Suprapubic skin (tissue), 4 donors: ENCODE measurements around the gene TRIM29. TPM values are rescaled to one million over a fixed set of nuclear protein-coding genes. Genes with fewer than 3 reads are reported as not detected.

Experiments used
- DNase-seq, 2 donors: peaks; one replicate each; pipeline ENCODE4 v3.0.0-alpha.2; 2019; ENCODE audit warnings: low spot score in 2 of 2
- H3K27ac ChIP-seq: fragments of 200-600 bp; sonication (generic); one replicate; pipeline ENCODE4 v1.5.1; 2019
- H3K27me3 ChIP-seq: fragments of 200-600 bp; sonication (generic); one replicate; pipeline ENCODE4 v1.5.1; 2019
- H3K36me3 ChIP-seq: fragments of 200-600 bp; sonication (generic); one replicate; pipeline ENCODE4 v1.5.1; 2019
- H3K4me1 ChIP-seq: fragments of 200-600 bp; sonication (generic); one replicate; pipeline ENCODE4 v1.5.1; 2019
- H3K4me3 ChIP-seq: fragments of 200-600 bp; sonication (generic); one replicate; pipeline ENCODE4 v1.5.1; 2019; ENCODE audit warnings: mild to moderate bottlenecking
- H3K9me3 ChIP-seq: fragments of 200-600 bp; sonication (generic); one replicate; pipeline ENCODE4 v1.5.1; 2019
- EP300 ChIP-seq: sonication (generic); formaldehyde crosslinking; IDR thresholded peaks from one replicate; pipeline ENCODE4 v1.6.1; 2017; ENCODE audit warnings: antibody characterized with exemption
- POLR2A ChIP-seq, 2 donors: fragments of 450-650 bp; IDR thresholded peaks; one replicate each; pipeline ENCODE4 v1.6.1; 2017; ENCODE audit warnings: antibody characterized with exemption in 2 of 2, mild to moderate bottlenecking in 2 of 2, moderate library complexity in 2 of 2
- POLR2AphosphoS5 ChIP-seq, 3 donors: sonication (generic); formaldehyde crosslinking; IDR thresholded peaks; one replicate each; pipeline ENCODE4 v1.6.1; 2017; ENCODE audit warnings: antibody characterized with exemption in 3 of 3
- WGBS: methylation state at CpG from one replicate; pipeline ENCODE4 v1.1.5; 2018; 5-methylcytosine and 5-hydroxymethylcytosine counted together
- total RNA-seq, 4 donors: library from RNA; depleted of rRNA; stranded (reverse); fragments of >200 nt; gene quantifications; one replicate each; pipeline ENCODE4 v1.1.0, GENCODE V29; 2016
- TF ChIP-seq, protein P1 (sequence below), 2 donors: fragments of 200-600 bp in 1 of 2; fragments of 450-650 bp in 1 of 2; sonication (generic) in 1 of 2; IDR thresholded peaks; one replicate each; pipeline ENCODE4 v1.5.1; 2016 to 2019; ENCODE audit warnings: antibody characterized with exemption in 2 of 2, mild to moderate bottlenecking in 1 of 2, moderate library complexity in 1 of 2

The TRIM29 gene
- total RNA-seq, 4 donors from 2014 or later = 1,248 to 1,527 (median 1,455) TPM

DNA sequence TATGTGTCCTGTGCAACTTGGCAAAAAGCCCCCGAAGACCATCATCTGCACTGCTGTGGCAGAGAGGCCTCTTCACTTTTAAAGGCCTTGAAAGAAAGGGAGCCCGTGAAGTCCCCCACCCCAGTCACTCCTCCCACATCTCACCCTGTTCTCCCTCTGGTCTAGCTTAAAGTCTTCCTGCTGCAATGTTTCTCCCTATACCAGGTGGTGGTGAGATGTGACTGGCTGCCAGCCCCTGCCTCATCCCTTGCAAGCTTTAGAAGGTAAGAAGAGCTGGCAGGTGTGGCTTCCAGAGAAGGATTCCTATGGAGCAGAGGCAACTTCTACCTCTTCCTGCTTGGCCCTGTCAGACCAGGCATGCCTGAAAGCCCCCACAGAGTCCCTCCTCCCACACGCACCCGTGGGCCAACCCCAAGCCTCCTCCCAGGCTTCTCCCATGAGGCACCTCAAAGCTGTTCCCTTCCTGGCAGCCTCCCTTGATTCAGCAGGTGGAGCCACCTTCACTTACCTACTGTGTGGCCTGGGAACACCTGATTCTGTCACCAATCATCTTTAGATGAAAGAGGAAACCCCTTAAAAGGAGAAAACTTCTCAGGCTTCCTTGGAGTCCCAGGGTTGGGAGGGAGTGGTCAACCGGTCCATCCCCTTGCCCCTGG lies 4.0 kb upstream of the TRIM29 start:
- peak in 1 of 2 donors; percentile 60 for DNase-seq
- TF ChIP-seq POLR2AphosphoS5 (IDR thresholded peaks at IDR 0.05) (no peak), POLR2A (IDR thresholded peaks at IDR 0.05) (no peak), EP300 (no peak)
- TF ChIP-seq, protein P1, sequence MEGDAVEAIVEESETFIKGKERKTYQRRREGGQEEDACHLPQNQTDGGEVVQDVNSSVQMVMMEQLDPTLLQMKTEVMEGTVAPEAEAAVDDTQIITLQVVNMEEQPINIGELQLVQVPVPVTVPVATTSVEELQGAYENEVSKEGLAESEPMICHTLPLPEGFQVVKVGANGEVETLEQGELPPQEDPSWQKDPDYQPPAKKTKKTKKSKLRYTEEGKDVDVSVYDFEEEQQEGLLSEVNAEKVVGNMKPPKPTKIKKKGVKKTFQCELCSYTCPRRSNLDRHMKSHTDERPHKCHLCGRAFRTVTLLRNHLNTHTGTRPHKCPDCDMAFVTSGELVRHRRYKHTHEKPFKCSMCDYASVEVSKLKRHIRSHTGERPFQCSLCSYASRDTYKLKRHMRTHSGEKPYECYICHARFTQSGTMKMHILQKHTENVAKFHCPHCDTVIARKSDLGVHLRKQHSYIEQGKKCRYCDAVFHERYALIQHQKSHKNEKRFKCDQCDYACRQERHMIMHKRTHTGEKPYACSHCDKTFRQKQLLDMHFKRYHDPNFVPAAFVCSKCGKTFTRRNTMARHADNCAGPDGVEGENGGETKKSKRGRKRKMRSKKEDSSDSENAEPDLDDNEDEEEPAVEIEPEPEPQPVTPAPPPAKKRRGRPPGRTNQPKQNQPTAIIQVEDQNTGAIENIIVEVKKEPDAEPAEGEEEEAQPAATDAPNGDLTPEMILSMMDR (IDR thresholded peaks at IDR 0.05) = no peak
- H3K27ac ChIP-seq = no peak overlapping the region
- H3K36me3 ChIP-seq = no peaks in the 10 kb centered on the region
- 59% methylated on average over 4 of the region's 5 CpGs for WGBS
- no peak overlapping the region for H3K4me3 ChIP-seq
- peaks cover 17% of the 10 kb centered on the region for H3K4me1 ChIP-seq
- H3K27me3 ChIP-seq = peaks cover 9% of the 10 kb centered on the region
- no peaks in the 10 kb centered on the region for H3K9me3 ChIP-seq

DNA sequence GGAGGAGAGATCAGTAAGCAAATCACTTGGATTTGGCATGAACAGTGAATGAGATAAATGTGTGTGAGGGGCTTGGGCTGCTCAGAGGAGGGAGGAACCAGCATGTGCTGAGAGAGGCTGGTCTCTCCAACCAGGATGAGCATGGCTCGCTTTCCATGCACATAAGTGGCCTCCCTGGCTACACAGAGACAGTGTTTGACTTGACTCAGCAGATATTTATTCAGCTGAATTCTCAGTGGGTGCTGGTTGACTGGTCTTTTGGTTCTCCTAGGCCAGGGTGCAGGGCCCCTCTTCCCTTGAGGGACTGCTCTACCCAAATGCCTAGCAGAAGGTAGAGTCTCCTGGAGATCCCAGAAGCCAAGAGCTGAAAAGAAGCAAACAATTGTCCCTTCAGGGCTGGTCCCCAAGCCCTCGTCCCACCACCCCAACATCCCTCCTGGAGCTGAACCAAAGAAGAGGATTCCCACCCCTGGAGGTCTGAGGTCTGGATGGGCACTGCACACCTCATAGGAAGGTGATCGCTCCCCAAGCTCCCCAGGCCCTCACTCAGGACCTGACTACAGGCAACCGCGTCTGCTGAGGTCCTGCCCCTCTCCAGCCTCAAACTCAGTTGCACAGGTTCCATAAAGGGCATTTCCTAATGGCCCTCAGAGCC lies 3.3 kb upstream of the TRIM29 start:
- TF ChIP-seq POLR2A (IDR thresholded peaks at IDR 0.05) = no peak
- H3K4me1 ChIP-seq = peaks cover 14% of the 10 kb centered on the region
- no peak overlapping the region for H3K4me3 ChIP-seq
- WGBS = 75% methylated on average over 5 of the region's 5 CpGs
- H3K27ac ChIP-seq = no peak overlapping the region
- no peaks in the 10 kb centered on the region for H3K36me3 ChIP-seq
- no peaks in the 10 kb centered on the region for H3K9me3 ChIP-seq
- H3K27me3 ChIP-seq = peaks cover 5% of the 10 kb centered on the region
- peak; percentile 46 to 68 for DNase-seq

DNA sequence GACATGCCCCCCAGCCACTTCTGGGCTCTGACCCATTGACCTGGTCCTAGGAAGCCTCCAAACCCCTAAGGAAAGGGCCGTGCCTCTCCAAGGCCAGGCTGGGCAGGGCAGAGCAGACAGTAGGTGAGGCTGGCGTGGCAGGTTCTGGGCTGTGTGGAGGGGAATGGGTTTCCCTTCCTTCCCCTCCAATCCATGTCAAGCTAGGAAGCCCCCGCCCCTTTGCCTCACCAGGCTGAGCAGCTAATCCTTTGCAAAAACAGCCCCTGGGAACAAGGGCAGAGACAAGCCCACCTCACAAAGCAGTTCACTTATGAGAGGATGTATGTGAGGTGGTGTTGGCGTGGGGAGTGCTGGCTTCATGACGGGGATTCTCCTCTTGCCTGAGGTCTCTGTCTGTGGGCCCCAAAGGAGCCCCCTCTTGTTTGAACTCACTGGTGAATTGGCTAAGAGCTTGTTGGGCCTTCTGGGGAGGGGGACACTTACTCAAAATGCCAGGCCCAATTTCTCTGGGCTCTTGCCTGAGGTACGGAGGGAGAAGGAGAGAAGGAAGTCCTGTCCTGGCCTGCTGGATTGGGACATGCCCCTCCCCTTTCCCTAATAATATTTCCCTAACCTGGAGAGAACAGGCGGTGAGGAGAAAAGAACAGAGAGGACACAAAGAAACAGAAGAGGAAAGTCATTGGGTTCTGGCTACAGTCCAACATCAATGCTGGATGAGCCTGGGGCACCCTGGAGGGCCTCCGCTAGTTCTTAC lies 1.6 kb upstream of the TRIM29 start:
- TF ChIP-seq, protein P1 (IDR thresholded peaks at IDR 0.05) = no peak
- TF ChIP-seq EP300 = no peak
- TF ChIP-seq POLR2AphosphoS5 (IDR thresholded peaks at IDR 0.05) = no peak
- no peak for TF ChIP-seq POLR2A (IDR thresholded peaks at IDR 0.05)
- Histone ChIP-seq H3K4me1 (peaks cover 14% of the 10 kb centered on the region), H3K27me3 (peaks cover under 1% of the 10 kb centered on the region), H3K36me3 (no peaks in the 10 kb centered on the region), H3K27ac (peak overlapping the region; percentile 89), H3K9me3 (no peaks in the 10 kb centered on the region), H3K4me3 (peak overlapping the region; percentile 13)
- DNase-seq = peak in 1 of 2 donors; percentile 56
- WGBS = 64% methylated on average over 8 of the region's 8 CpGs

DNA sequence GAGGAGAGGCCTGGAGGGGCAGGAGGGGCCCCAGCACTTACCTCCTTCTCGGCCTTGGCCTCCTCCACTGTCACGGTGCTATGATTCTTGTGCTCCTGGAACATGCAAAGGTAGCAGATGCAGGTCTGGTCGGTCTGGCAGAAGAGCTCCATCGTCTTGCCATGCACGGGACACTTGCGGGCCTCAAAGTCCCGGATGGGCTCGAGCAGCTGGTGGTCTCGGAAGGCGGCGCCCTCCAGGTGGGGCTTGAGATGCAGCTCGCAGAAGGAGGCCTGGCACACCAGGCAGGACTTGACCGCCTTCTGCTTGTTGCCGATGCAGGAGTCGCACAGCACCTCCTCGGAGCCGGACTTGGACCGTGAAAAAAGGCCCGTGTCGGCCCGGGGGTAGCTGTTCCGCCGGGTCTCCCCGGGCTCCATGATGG lies 714 bp downstream of the TRIM29 start:
- no peak for TF ChIP-seq EP300
- no peak for TF ChIP-seq POLR2A (IDR thresholded peaks at IDR 0.05)
- TF ChIP-seq, protein P1 (IDR thresholded peaks at IDR 0.05) = no peak
- no peak for TF ChIP-seq POLR2AphosphoS5 (IDR thresholded peaks at IDR 0.05)
- Histone ChIP-seq H3K36me3 (no peaks in the 10 kb centered on the region), H3K4me3 (peak overlapping the region; percentile 65), H3K27ac (peak overlapping the region; percentile 89), H3K27me3 (no peaks in the 10 kb centered on the region), H3K4me1 (peaks cover 20% of the 10 kb centered on the region), H3K9me3 (no peaks in the 10 kb centered on the region)
- peak; percentile 66 to 67 for DNase-seq
- 67% methylated on average over 4 of the region's 24 CpGs for WGBS

DNA sequence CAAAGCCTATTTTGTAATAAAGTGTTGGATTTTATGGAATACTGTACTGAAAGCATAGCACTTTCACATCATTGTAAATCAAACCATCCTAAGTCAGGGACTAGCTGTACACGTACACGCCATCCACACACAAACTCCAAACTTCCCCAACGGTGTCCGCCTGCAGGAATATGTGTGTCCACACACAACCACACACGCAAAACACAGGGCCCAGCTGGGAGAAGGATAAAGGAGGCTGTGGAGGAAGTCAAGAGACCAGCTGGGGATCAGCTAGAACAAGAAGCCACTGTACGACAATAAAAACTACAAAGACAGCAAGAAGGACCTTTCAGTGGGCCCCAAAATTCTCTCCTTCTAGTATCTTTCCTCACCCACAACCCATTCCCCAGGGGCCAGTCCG lies 1.6 kb downstream of the TRIM29 start:
- H3K9me3 ChIP-seq = no peaks in the 10 kb centered on the region
- TF ChIP-seq POLR2A (IDR thresholded peaks at IDR 0.05) (no peak), EP300 (no peak)
- TF ChIP-seq, protein P1 (IDR thresholded peaks at IDR 0.05) = no peak
- H3K4me1 ChIP-seq = peaks cover 27% of the 10 kb centered on the region
- H3K27ac ChIP-seq = peak overlapping the region; percentile 89
- 38% methylated on average over 7 of the region's 7 CpGs for WGBS
- no peaks in the 10 kb centered on the region for H3K36me3 ChIP-seq
- peak overlapping the region; percentile 65 for H3K4me3 ChIP-seq
- no peaks in the 10 kb centered on the region for H3K27me3 ChIP-seq
- DNase-seq = peak in 1 of 2 donors; percentile 44
